DOHH2 (cell line): ENCODE measurements around the gene PKD2.

Source experiments
- EZH2phosphoT487 ChIP-seq: fragments of 200-600 bp; sonication (generic); IDR thresholded peaks from 2 replicates; pipeline ENCODE4 v1.6.1; 2017; ENCODE audit warnings: borderline replicate concordance, mild to moderate bottlenecking, antibody characterized with exemption, low read length, moderate library complexity, mixed read lengths
- TF ChIP-seq, protein P1 (sequence below): fragments of 200-600 bp; sonication (generic); IDR thresholded peaks from one replicate; pipeline ENCODE4 v1.5.1; 2014; ENCODE audit warnings: antibody characterized with exemption, mild to moderate bottlenecking, low read depth, low read length; ENCODE audit not compliant: poor library complexity, severe bottlenecking

DNA sequence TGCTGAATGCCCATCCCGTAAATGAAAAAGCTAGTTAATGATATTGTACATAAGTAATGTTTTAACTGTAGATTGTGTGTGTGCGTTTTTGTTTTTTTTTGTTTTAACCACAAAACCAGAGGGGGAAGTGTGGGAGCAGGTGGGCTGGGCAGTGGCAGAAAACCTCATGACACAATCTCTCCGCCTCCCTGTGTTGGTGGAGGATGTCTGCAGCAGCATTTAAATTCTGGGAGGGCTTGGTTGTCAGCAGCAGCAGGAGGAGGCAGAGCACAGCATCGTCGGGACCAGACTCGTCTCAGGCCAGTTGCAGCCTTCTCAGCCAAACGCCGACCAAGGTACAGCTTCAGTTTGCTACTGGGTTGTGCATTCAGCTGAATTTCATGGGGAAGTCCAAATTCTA, 32.0 kb upstream of the PKD2 start, which contains the start of gene SPP1:
- TF ChIP-seq, protein P1, sequence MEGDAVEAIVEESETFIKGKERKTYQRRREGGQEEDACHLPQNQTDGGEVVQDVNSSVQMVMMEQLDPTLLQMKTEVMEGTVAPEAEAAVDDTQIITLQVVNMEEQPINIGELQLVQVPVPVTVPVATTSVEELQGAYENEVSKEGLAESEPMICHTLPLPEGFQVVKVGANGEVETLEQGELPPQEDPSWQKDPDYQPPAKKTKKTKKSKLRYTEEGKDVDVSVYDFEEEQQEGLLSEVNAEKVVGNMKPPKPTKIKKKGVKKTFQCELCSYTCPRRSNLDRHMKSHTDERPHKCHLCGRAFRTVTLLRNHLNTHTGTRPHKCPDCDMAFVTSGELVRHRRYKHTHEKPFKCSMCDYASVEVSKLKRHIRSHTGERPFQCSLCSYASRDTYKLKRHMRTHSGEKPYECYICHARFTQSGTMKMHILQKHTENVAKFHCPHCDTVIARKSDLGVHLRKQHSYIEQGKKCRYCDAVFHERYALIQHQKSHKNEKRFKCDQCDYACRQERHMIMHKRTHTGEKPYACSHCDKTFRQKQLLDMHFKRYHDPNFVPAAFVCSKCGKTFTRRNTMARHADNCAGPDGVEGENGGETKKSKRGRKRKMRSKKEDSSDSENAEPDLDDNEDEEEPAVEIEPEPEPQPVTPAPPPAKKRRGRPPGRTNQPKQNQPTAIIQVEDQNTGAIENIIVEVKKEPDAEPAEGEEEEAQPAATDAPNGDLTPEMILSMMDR, result no peak
- no peak for TF ChIP-seq EZH2phosphoT487
